ENCODE results near the gene JOSD1.

GRCh38 chr22:38707346-38707745 lies 6.6 kb upstream of the JOSD1 start:
- no peak for TF ChIP-seq CTCF (IDR thresholded peaks at IDR 0.05)
- TF ChIP-seq POLR2AphosphoS5 (IDR thresholded peaks at IDR 0.05), result no peak
- TF ChIP-seq POLR2A (IDR thresholded peaks at IDR 0.05), result no peak
- no peak for TF ChIP-seq EP300 (IDR thresholded peaks at IDR 0.05)

All from gastroesophageal sphincter (tissue), 3 donors.